ENCODE results near the gene ADAMTS9.

Gene ADAMTS9

GRCh38 chr3:64483467-64483866, 204.3 kb downstream of the ADAMTS9 start:
- DNase-seq: no peak

- no peak for DNase-seq
Observed at GRCh38 chr3:64475037-64475436, 212.8 kb downstream of the ADAMTS9 start.

GRCh38 chr3:64473466-64473865, 214.3 kb downstream of the ADAMTS9 start:
- no peak for DNase-seq

GRCh38 chr3:64470436-64470835, 217.4 kb downstream of the ADAMTS9 start:
- DNase-seq: no peak

- DNase-seq: no peak
Observed at GRCh38 chr3:64467255-64467944, 220.4 kb downstream of the ADAMTS9 start.

Data from activated CD4-positive, alpha-beta T cell treated with anti-CD3 and anti-CD28 coated beads, Interleukin-2, Interleukin-6, amounts not matched to agents 100 ng/mL and 50 ng/mL, durations not matched to agents 16 hours and 8 hours (primary cell).